GM21825 (cell line): Measurements from ENCODE around the gene PPM1E.
A peak's percentile ranks its signal among the peaks of the same experiment; 100 is the strongest.

Experiments used
- ATAC-seq: cut with Tn5 transposase; IDR thresholded peaks from one replicate; pipeline ENCODE4 v1.9.1; 2021; ENCODE audit warnings: mild to moderate bottlenecking, moderate library complexity; ENCODE audit not compliant: unreplicated experiment

Gene PPM1E

GRCh38 chr17:58993311-58993710 lies 237.7 kb downstream of the PPM1E start:
- ATAC-seq = no peak

GRCh38 chr17:58995247-58995940 lies 239.7 kb downstream of the PPM1E start:
- ATAC-seq = no peak

- ATAC-seq = no peak
Measured at GRCh38 chr17:58996968-58997367, 241.3 kb downstream of the PPM1E start.

- ATAC-seq = no peak
Measured at GRCh38 chr17:58997756-58998553, 242.3 kb downstream of the PPM1E start.

DNA sequence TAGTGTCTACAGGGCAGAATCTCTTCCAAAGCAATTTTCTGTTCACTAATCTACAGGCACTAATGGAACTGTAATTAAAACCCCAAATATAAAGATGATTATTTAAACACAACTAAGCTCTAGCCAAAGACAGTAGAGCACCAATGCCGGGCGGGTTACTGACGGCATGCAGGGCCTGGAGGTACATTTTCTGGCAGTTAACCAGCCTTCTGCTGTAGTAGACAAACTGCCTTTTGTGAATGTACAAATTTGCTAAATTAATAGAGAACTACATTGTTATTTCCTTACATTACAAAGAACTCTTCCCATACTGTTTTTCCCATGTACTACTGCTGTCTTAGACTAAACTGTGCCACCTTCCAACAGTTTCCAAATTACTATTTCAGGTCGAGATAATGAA lies 243.2 kb downstream of the PPM1E start:
- no peak for ATAC-seq

- ATAC-seq = no peak
Measured at GRCh38 chr17:58999500-58999899, 243.8 kb downstream of the PPM1E start.

DNA sequence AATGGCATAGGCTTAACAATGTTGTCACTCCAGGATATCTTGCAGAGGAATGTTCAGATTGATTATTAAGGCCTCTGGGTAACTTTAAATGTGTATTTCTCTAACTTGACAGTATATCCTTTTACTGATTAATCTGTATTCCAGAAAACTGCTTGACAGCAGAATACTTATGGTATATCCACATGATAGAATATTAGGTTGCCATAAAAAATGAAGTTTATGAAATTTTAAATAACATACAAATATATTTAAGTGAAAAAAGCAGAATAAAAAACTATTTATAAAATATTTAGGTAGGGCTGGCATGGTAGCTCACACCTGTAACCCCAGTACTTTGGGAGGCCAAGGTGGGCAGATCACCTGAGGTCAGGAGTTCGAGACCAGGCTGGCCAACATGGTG lies 244.4 kb downstream of the PPM1E start:
- no peak for ATAC-seq

DNA sequence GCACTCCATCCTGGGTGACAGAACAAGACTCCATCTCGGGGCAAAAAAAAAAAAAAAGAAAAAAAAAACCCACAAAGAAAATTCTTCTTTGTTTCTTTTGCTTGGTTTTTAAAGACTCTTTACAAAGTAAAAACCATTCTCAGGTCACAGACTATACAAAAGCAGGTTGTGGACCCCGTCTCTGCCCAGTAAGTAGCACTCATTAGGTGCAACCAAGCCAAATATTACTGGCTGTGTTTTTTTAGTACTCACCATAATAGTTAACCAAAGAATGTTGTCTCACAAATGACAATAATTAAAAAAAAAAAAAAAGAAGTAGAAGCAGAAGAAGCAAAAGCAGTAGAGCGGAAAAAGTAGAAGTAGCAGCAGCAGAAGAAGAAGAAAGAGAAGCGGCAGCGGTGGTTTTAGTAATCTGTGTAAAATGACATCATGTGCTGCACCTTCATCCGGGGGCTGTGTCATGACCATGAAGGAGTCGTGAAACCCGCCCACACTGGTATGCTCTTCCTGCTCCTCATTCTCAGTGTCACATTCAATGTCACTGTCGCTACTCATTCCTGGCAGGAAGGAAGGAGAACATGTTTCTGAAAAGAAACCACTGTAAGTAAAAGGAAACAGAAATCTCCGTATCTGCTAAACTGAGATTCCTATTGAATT lies 245.6 kb downstream of the PPM1E start:
- peak; percentile 88 for ATAC-seq

DNA sequence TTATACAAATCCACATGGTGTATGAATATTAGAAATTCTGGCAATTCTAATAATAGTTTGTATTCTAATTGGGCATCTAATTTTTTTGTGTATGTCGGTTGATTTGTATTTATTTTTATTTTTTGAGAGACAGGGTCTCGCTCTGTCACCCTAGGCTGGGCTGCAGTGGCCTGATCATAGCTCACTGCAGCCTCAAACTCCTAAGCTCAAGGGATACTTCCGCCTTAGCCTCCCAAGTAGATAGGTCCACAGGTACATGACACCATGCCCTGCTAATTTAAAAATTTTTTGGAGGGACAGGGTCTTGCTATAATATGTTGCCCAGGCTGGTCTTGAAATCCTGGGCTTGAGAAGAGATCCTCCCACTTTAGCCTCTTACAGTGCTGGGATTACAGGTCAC lies 246.5 kb downstream of the PPM1E start:
- ATAC-seq = no peak

DNA sequence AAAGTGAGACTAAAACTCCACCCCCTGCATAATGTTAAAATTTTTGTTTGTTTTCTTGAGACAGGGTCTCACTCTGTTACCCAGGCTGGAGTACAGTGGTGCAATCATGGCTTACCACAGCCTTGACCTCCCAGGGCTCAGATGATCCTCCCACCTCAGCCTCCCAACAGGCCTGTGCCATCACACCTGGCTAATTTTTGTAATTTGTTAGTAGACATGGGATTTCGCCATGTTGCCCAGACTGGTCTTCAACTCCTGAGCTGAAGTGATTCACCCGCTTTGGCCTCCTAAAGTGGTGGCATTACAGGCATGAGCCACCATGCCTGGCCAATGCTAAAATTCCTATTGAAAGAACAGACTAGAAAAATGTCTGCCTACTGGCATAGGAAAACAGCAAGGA lies 247.2 kb downstream of the PPM1E start:
- no peak for ATAC-seq

DNA sequence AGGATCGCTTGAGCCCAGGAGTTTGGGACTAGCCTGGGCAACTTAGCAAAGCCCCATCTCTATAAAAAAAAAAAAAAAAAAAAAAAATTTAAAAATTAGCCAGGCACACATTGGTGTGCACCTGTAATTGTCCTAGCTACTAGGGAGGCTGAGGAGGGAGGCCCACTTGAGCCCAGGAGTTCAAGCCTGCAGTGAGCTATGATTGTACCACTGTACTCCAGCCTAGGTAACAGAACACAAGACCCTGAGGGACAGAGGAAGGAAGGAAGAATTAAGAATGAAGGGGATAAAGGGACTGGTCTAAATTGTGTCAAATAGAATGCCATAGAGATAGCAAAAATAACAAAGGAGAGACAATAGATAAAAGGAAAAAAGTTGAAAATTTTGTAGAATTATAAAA lies 248.2 kb downstream of the PPM1E start:
- ATAC-seq = no peak

DNA sequence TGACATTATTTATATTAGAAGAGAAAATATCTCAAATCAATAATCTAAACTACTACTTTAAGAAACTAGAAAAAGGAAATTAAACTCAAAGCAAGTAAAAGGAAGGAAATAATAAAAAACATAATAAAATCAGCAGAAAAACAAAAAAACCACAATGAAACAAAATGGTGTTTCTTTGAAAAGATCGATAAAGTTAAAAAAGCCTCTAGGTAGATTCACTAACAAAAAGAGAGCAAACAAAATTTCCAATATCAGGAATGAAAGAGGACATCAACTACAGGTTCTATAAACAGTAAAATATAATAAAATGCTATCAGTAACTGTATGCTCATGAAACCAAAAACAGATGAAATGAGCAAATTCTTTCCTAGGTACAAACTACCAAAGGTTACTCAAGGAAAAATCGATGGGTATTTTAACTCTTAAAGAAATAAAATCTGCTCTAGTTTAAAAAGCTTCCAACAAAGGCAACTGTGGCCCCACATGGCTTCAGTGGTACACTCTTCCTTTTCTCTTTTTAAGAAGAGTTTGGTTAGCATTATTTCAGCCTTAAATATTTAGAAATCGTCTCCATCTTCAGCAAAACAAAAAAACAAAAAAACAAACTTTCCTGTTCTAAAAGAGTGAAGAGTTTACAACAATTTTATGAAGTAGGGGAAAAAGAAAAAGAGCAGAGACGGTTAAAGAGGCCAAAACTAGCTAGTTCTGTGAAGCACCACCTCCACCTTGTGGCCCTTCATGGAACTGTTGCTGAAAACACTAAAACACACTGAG lies 248.9 kb downstream of the PPM1E start:
- no peak for ATAC-seq

GRCh38 chr17:59007995-59008394 lies 252.3 kb downstream of the PPM1E start:
- ATAC-seq = no peak

DNA sequence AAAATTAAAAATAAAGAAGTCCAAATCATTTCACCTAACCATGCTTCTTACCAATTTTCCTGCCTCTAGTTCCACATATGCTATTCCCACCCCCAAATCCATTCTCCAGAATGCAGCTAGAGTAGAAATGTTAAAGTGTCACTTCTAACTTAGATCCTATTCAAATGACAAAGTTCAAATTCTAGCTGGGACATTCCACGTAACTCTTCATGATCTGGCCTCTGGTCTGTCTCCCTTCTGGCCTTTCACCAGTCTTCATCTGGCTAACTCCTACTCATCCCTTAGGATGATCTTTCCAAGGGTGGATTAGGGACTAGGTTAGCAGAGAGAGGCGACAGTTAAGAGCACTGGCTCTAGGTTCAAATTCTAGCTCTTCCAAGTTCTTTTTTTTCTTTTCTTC lies 253.1 kb downstream of the PPM1E start:
- ATAC-seq = no peak

DNA sequence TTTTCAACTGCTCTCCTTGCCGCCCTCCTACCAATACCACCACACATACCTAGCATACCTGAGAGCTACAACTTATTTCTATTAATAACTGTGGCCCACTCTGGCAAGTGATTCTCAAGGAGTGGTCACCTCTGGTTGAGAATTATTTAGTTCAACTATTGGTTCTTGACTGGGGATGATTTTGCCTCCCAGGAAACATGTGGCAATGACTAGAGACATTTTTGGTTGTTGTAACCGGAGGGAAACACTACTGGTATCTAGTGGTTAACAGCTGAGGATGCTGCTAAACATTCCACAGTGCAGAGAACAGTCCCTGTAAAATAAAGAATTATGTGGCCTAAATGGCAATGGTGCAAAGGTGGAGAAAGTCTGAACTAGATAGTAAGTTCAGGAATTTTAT lies 254.4 kb downstream of the PPM1E start:
- no peak for ATAC-seq

DNA sequence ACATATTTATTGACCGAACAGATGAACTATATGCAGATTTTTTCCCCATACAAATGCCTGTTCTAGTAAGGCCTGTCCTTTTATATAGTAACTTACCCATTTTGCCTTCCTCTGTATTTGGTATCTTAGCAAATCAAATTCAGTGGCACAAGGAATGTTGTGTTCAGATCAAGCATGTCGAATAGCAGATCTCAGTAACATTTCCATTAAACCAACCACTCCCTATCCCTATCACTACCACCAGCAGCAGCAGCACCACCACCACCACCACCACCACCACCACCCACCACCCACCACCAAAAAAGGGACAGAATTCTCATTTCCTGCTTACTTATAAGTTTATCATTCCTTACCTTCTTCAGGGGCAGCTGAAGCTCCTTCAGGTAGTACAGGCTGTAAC lies 256.3 kb downstream of the PPM1E start:
- no peak for ATAC-seq

GRCh38 chr17:59018019-59018418 lies 262.4 kb downstream of the PPM1E start:
- ATAC-seq = no peak

- ATAC-seq = no peak
Measured at GRCh38 chr17:59024916-59025315, 269.3 kb downstream of the PPM1E start.

DNA sequence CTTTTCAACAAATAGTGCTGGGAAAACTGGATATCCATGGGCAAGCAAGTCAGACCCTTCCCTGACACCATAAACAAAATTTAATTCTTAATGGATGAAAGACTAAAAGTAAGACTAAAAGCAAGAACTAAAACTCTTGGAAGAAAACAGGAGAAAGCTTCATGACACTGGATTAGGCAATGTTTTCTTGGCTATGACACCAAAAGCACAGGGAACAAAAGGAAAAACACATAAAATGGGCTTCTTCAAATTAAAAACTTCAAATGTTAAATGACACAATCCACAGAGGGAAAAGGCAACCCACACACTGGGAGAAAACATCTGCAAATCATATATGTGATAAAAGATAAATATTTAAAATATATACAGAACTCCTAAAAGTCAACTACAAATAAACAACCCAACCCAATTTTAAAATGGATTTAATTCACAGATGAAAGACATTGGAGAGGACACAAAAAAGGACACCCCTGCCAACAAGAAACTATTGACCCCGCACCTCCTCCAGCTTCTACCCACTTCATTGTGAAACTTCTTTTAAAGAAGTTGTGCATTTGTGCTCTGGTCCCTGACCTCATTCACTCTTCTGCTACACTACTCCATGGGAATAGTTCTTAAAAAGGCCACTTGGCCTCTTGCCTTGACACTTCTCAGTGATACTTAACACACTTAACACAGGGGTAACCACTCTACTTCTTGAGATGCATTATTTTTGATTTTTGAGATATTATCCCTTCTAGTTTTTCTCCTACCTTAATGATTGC lies 270.7 kb downstream of the PPM1E start:
- ATAC-seq = no peak

GRCh38 chr17:59027750-59028149 lies 272.1 kb downstream of the PPM1E start:
- ATAC-seq = no peak

DNA sequence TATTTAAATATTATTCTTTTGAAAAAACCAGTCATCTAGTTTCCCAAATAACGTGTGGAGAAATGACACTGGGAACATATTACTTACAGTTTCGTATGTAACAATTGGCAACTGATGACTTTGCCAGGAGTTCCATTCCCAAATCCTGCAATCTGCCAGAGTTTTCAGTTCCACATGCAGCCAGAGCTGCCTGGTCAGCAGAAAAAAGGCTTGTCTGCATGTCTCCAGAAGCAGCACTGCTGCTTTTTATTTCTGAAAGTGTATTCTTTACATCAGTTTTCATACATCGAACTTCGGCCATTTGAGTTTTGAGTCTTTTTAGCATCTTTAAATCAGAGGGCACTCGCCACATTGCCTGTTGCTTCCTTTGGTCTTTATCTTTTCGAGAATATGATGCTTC lies 272.7 kb downstream of the PPM1E start:
- ATAC-seq = no peak
